Vagina (tissue), 2 donors: Measurements from ENCODE around the gene CEND1. TPM values are rescaled to one million over a fixed set of nuclear protein-coding genes. Genes with fewer than 3 reads are reported as not detected.
A peak's percentile ranks its signal among the peaks of the same experiment; 100 is the strongest.

Source experiments
- DNase-seq, 2 donors: peaks; one replicate each; pipeline ENCODE4 v3.0.0-alpha.2; 2017; ENCODE audit errors: extremely low spot score in 2 of 2
- H3K27ac ChIP-seq: fragments of 200-600 bp; sonication (generic); one replicate; pipeline ENCODE4 v1.5.1; 2019
- H3K27me3 ChIP-seq: fragments of 200-600 bp; sonication (generic); one replicate; pipeline ENCODE4 v1.5.1; 2019
- H3K36me3 ChIP-seq, 2 donors: fragments of 200-600 bp; sonication (generic); one replicate each; pipeline ENCODE4 v1.5.1; 2017 to 2019
- H3K4me1 ChIP-seq: fragments of 200-600 bp; sonication (generic); one replicate; pipeline ENCODE4 v1.5.1; 2019
- H3K4me3 ChIP-seq, 2 donors: fragments of 200-600 bp; sonication (generic); 1 replicate in 1 of 2; 2 replicates in 1 of 2; pipeline ENCODE4 v1.5.1; 2016 to 2019
- H3K9me3 ChIP-seq: fragments of 200-600 bp; sonication (generic); one replicate; pipeline ENCODE4 v1.5.1; 2019
- POLR2A ChIP-seq, 2 donors: fragments of 450-650 bp; IDR thresholded peaks; one replicate each; pipeline ENCODE4 v1.6.1; 2017; ENCODE audit warnings: antibody characterized with exemption in 2 of 2, mild to moderate bottlenecking in 2 of 2, moderate library complexity in 2 of 2
- POLR2AphosphoS5 ChIP-seq, 2 donors: sonication (generic); formaldehyde crosslinking; IDR thresholded peaks; one replicate each; pipeline ENCODE4 v1.9.0; 2017; ENCODE audit warnings: antibody characterized with exemption in 2 of 2, mild to moderate bottlenecking in 2 of 2, low read depth in 1 of 2; ENCODE audit not compliant: insufficient read depth in 1 of 2
- intact Hi-C: fragments of 100-400 bp; cut with DNase I; formaldehyde crosslinking; loops from one replicate; pipeline ENCODE4 v1.15.1; 2023
- total RNA-seq: library from RNA; depleted of rRNA; stranded (reverse); fragments of >200 nt; gene quantifications from one replicate; pipeline ENCODE4 v1.2.3, GENCODE V29; 2016
- TF ChIP-seq, protein P1 (sequence below), 3 experiments: fragments of 450-650 bp in 2 of 3; fragments of 200-600 bp in 1 of 3; sonication (generic) in 1 of 3; IDR thresholded peaks; one replicate each; pipeline ENCODE4 v1.5.1; 2017 to 2019; ENCODE audit warnings: antibody characterized with exemption in 3 of 3, mild to moderate bottlenecking in 2 of 3, moderate library complexity in 2 of 3

The CEND1 gene
- total RNA-seq, 1 donor from 2014 or later: 1.7 TPM

DNA sequence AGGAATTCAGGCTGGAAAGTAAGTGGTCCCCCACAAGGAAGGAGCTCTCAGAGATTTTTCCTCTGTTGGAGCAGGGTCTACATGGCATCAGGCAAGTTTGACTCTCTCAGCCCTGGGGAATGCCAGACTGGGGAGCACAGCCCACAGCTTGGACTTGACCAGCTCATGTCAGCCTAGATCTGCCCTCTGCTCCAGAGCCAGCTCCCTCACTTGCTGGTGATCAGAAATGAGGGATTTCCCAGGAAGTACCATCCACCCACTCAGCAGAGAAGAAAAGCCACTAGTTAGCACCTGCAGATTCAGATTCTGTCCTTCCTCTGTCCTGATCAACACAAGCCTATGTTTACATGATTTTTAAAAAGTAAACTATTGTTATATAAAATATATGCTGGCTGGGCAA, 29.7 kb downstream of the CEND1 start:
- Histone ChIP-seq H3K4me3 (no peak overlapping the region), H3K36me3 (peaks cover 0 to 58% of the 10 kb centered on the region in 2 donors), H3K27me3 (no peaks in the 10 kb centered on the region), H3K4me1 (peaks cover 6% of the 10 kb centered on the region), H3K9me3 (no peaks in the 10 kb centered on the region), H3K27ac (no peak overlapping the region)
- DNase-seq: no peak
- TF ChIP-seq, protein P1, sequence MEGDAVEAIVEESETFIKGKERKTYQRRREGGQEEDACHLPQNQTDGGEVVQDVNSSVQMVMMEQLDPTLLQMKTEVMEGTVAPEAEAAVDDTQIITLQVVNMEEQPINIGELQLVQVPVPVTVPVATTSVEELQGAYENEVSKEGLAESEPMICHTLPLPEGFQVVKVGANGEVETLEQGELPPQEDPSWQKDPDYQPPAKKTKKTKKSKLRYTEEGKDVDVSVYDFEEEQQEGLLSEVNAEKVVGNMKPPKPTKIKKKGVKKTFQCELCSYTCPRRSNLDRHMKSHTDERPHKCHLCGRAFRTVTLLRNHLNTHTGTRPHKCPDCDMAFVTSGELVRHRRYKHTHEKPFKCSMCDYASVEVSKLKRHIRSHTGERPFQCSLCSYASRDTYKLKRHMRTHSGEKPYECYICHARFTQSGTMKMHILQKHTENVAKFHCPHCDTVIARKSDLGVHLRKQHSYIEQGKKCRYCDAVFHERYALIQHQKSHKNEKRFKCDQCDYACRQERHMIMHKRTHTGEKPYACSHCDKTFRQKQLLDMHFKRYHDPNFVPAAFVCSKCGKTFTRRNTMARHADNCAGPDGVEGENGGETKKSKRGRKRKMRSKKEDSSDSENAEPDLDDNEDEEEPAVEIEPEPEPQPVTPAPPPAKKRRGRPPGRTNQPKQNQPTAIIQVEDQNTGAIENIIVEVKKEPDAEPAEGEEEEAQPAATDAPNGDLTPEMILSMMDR (IDR thresholded peaks at IDR 0.05): no peak
- TF ChIP-seq POLR2A (IDR thresholded peaks at IDR 0.05) (no peak), POLR2AphosphoS5 (IDR thresholded peaks at IDR 0.05; ENCODE audit: insufficient read depth in 1 of 2, low read depth in 1 of 2) (no peak)
- intact Hi-C loops: no loop called here

DNA sequence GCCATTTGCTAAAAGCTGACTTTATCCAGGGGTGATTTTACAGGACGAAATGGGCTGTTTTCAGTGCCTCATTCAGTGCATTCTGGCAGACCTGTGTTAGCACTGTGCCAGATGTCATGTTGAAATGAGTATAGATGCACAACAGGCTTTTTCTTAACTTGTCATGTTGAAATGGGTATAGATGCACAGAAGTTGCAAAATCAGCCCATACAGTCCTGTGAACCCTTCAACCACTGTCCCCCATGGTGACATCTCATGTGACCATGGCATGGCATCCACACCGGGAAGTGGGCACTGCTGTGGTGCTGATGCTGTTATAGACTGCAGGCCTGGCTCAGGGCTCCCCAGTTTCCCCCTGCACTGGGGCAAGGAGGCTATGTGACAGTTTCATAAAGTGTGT, 40.2 kb downstream of the CEND1 start:
- intact Hi-C loops: no loop called here
- no peak overlapping the region for H3K27ac ChIP-seq
- no peaks in the 10 kb centered on the region for H3K36me3 ChIP-seq
- DNase-seq: no peak
- H3K4me1 ChIP-seq: peaks cover 36% of the 10 kb centered on the region
- no peaks in the 10 kb centered on the region for H3K9me3 ChIP-seq
- no peak overlapping the region for H3K4me3 ChIP-seq
- TF ChIP-seq POLR2AphosphoS5 (IDR thresholded peaks at IDR 0.05; ENCODE audit: insufficient read depth in 1 of 2, low read depth in 1 of 2) (no peak), POLR2A (IDR thresholded peaks at IDR 0.05) (no peak)
- TF ChIP-seq, protein P1 (IDR thresholded peaks at IDR 0.05): no peak
- H3K27me3 ChIP-seq: no peaks in the 10 kb centered on the region

DNA sequence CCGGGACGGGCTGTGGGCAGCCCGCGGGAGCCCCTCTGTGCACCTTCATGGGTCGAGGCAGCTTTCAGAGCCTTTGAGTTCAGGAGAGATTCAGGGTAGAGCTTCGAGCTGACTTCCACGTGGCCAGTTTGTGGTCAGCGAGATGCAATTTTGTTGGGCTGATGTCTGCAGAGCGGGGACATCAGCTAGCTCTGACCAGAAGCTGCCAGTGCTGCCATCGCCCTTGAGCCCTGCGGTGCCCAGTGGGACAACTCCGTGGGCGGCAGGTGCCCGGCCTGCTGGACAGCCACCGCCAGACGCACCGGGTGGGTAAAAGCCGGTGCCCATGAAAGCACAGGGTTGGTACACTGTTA, 41.9 kb downstream of the CEND1 start:
- intact Hi-C loops: no loop called here
- H3K36me3 ChIP-seq: no peaks in the 10 kb centered on the region

DNA sequence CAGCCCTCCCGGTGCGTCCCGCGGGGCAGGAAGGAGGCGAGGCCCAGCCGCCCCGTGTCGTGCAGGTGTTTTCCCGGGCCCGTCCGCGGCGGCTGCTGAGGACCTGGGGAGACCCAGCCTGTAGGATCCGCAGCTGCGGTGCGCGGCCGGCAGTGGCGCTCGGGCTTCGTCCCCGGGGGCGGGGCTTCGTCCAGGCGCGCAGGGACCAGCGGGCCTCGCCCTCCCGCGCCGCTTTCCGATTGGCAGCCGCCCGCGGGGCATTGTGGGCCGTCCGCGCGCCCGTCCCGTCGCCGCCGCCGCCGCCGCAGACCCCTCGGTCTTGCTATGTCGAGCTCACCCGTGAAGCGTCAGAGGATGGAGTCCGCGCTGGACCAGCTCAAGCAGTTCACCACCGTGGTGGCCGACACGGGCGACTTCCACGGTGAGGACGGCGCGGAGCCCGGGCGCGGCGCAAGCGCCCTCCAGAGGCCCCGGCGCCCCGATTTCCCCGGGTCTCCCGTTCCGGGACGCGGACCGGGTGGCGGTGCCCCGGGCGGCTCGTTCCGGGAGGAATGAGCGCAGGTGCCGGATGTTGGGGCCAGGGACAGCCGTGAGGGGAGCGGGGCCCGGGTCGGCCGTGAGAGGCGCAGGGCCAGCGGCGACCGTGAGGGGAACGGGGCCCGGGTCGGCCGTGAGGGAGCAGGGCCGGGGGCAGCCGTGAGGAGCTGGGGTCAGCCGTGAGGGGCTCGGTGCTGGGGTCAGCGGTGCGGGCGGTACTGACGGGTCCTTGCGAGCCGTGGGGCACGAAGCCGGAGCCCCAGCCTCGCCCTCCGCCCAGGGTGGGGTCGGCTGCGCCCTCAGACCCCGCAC, 42.5 kb downstream of the CEND1 start, which contains the start of gene TALDO1:
TSS of gene TALDO1 (plus strand) at position 307 of the 849 bp plus-strand sequence. CDS start at position 325, 18 bp downstream.
- intact Hi-C loops: no loop called here
- DNase-seq: no peak
- H3K27me3 ChIP-seq: no peaks in the 10 kb centered on the region

More for the DNA sequence above, 41.9 kb downstream of the CEND1 start:
- H3K4me1 ChIP-seq: peaks cover 36% of the 10 kb centered on the region
- H3K9me3 ChIP-seq: no peaks in the 10 kb centered on the region
- TF ChIP-seq, protein P1 (IDR thresholded peaks at IDR 0.05): no peak
- no peak for TF ChIP-seq POLR2AphosphoS5 (IDR thresholded peaks at IDR 0.05; ENCODE audit: insufficient read depth in 1 of 2, low read depth in 1 of 2)
- TF ChIP-seq POLR2A (IDR thresholded peaks at IDR 0.05): no peak
- H3K27me3 ChIP-seq: no peaks in the 10 kb centered on the region
- no peak for DNase-seq
- peak overlapping the region; percentile 74 for H3K27ac ChIP-seq
- peak overlapping the region; percentile 91 to 99 for H3K4me3 ChIP-seq

More for the DNA sequence above, 42.5 kb downstream of the CEND1 start, which contains the start of gene TALDO1:
- Histone ChIP-seq H3K4me1 (peaks cover 36% of the 10 kb centered on the region), H3K4me3 (peak within 1 kb of the TSS; percentile 91 to 99), H3K36me3 (no peaks in the 10 kb centered on the region), H3K9me3 (no peaks in the 10 kb centered on the region), H3K27ac (peak within 1 kb of the TSS; percentile 74)
- TF ChIP-seq, protein P1 (IDR thresholded peaks at IDR 0.05): no peak
- TF ChIP-seq POLR2A (IDR thresholded peaks at IDR 0.05): peak in 1 of 2 donors; percentile 37
- TF ChIP-seq POLR2AphosphoS5 (IDR thresholded peaks at IDR 0.05; ENCODE audit: insufficient read depth in 1 of 2, low read depth in 1 of 2): peak in 1 of 2 donors; percentile 46
